GM10248 (cell line): Measurements from ENCODE around the gene CENPM.

Experiments used
- CTCF ChIA-PET: fragments of 300-600 bp; sonication (Branson Sonifier 250); formaldehyde crosslinking; extraction: SDS; loops from one replicate; lab custom pipeline; 2021; ENCODE audit warnings: antibody characterized with exemption; lab: Yijun Ruan, JAX
- POLR2A ChIA-PET: fragments of 350-650 bp; sonication (Branson Sonifier 250); formaldehyde crosslinking; extraction: SDS; loops from one replicate; lab custom pipeline; 2020; ENCODE audit warnings: antibody characterized with exemption; lab: Yijun Ruan, JAX
- DNase-seq: peaks from one replicate; pipeline ENCODE4 v3.0.0; 2012; ENCODE audit errors: extremely low spot score
- TF ChIP-seq, protein P1 (sequence below): IDR thresholded peaks from 2 replicates; pipeline ENCODE4 v1.5.1; 2012; ENCODE audit warnings: mild to moderate bottlenecking, low read depth; ENCODE audit errors: extremely low read depth, missing control alignments, control extremely low read depth

CENPM gene

DNA sequence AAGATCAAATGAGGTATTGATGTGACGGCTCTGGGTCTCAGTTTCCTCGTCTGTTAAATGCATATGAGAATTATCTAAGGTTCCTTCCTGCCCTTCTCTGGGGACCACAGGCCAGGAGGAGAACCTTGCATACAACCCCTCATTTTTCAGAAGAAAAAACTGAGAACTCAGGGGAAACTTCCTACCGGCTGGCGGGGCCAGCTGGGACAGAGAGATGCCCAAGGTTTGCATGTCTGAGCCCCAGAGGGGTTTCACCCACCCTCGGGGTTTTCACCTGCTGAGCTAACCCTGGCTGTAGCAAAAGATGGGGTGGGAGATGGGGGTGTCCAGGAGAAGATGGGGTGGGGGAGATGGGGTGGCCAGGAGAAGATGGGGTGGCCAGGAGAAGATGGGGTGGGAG, 24.6 kb downstream of the CENPM start:
- POLR2A ChIA-PET = interaction anchor here (7.5 kb wide), 1 partner anchor 16 kb away, joined by 118 read pairs; no protein-coding TSS in a partner anchor
- CTCF ChIA-PET = interaction anchor here (11.5 kb wide), 1 partner anchor 15 kb away, joined by 229 read pairs; no protein-coding TSS in a partner anchor
- TF ChIP-seq, protein P1, sequence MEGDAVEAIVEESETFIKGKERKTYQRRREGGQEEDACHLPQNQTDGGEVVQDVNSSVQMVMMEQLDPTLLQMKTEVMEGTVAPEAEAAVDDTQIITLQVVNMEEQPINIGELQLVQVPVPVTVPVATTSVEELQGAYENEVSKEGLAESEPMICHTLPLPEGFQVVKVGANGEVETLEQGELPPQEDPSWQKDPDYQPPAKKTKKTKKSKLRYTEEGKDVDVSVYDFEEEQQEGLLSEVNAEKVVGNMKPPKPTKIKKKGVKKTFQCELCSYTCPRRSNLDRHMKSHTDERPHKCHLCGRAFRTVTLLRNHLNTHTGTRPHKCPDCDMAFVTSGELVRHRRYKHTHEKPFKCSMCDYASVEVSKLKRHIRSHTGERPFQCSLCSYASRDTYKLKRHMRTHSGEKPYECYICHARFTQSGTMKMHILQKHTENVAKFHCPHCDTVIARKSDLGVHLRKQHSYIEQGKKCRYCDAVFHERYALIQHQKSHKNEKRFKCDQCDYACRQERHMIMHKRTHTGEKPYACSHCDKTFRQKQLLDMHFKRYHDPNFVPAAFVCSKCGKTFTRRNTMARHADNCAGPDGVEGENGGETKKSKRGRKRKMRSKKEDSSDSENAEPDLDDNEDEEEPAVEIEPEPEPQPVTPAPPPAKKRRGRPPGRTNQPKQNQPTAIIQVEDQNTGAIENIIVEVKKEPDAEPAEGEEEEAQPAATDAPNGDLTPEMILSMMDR = no peak
- no peak for DNase-seq

DNA sequence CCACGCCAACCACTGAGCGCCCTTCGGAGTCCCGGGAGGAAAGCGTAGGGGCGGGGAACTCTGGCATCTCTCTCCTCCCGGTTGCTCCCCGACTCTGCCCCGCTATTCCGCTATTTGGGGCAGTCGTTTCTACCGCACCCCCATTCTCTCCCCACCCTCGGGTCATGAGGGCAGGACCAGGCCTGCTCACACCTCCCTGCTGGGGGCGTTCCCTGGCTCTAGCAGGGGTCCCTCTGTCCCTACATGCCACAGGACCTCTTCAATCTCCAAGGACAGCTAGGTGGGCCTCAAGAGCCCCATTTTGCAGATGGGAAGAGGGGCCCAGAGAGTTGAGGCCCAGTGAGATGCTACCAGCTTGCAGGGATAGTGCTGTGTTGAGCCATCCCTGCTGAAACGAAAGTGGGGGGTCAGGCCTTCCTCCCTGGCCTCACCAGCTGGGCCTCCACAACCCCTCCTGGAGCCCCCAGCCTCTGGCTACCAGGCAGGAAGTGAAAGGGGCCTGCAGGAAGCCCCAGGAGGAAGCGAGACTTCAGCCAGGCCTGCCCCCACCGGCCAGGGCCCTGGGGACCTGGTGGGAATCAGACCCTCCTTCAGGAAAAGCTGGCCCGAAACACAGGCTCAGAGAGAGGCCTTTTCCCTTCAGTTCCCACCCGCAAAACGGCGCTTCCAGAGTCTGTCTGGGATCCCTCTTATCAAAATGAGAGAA, 26.5 kb downstream of the CENPM start:
- POLR2A ChIA-PET = interaction anchor here (0.7 to 1.4 kb wide), 3 partner anchors 20 to 58 kb away, joined by 3 to 10 read pairs (median 4); no protein-coding TSS in a partner anchor
- no peak for DNase-seq
- CTCF ChIA-PET = interaction anchor here (1.1 to 11.5 kb wide), 2 partner anchors 11 to 17 kb away, joined by 3 to 229 read pairs; no protein-coding TSS in a partner anchor
- TF ChIP-seq, protein P1 = no peak

GRCh38 chr22:41919357-41920224, 27.4 kb downstream of the CENPM start:
- POLR2A ChIA-PET = interaction anchor here (1.1 to 1.7 kb wide), 5 partner anchors 12 to 57 kb away, joined by 5 to 16 read pairs (median 6); partner anchors contain the start of gene CENPM
- DNase-seq = peak; percentile 87
- TF ChIP-seq, protein P1 = no peak
- CTCF ChIA-PET = interaction anchor here (1.0 to 11.5 kb wide), 3 partner anchors 8 to 18 kb away, joined by 3 to 229 read pairs (median 4); no protein-coding TSS in a partner anchor

- CTCF ChIA-PET = interaction anchor here (1.3 to 11.5 kb wide), 4 partner anchors 7 to 22 kb away, joined by 4 to 229 read pairs (median 30); partner anchors contain the start of gene TNFRSF13C
- POLR2A ChIA-PET = interaction anchor here (1.3 to 1.7 kb wide), 2 partner anchors 10 to 29 kb away, joined by 5 to 6 read pairs; partner anchors contain the start of gene CENPM
- TF ChIP-seq, protein P1 = no peak
- no peak for DNase-seq
These were observed 28.8 kb downstream of the CENPM start for GRCh38 chr22:41917903-41918791.

- TF ChIP-seq, protein P1 = no peak
- DNase-seq = no peak
- POLR2A ChIA-PET = interaction anchor here (0.6 to 3.7 kb wide), 5 partner anchors 7 to 29 kb away, joined by 3 to 14 read pairs (median 6); partner anchors contain the start of gene CENPM
- CTCF ChIA-PET = interaction anchor here (1.0 to 7.4 kb wide), 4 partner anchors 8 to 23 kb away, joined by 4 to 46 read pairs (median 8); partner anchors contain the start of gene TNFRSF13C
These were observed 29.5 kb downstream of the CENPM start for GRCh38 chr22:41917375-41917902.
